GM23338 (cell line): ENCODE results near the gene FHIT. TPM values are rescaled to one million over a fixed set of nuclear protein-coding genes. Genes with fewer than 3 reads are reported as not detected.

Experiments used
- ATAC-seq: fragments of 200-7000 bp; cut with Tn5 transposase; 3 replicates; pipeline ENCODE4 v1.9.1; 2020
- DNase-seq: peaks from one replicate; pipeline ENCODE4 v3.0.0-alpha.2; 2015; ENCODE audit warnings: low spot score
- H2AFZ ChIP-seq: fragments of 200-600 bp; sonication (generic); 2 replicates; pipeline ENCODE4 v1.8.0; 2016; ENCODE audit warnings: antibody characterized with exemption, mild to moderate bottlenecking, moderate library complexity
- H3F3A ChIP-seq: fragments of 200-600 bp; sonication (generic); replicated peaks from 2 replicates; pipeline ENCODE4 v1.8.0; 2017; ENCODE audit warnings: antibody characterized with exemption, mixed run types, low read depth
- H3K27ac ChIP-seq: fragments of 200-600 bp; sonication (generic); 2 replicates; pipeline ENCODE4 v1.6.1; 2016; ENCODE audit warnings: low read depth
- H3K27me3 ChIP-seq: fragments of 200-600 bp; sonication (generic); 2 replicates; pipeline ENCODE4 v1.8.0; 2016; ENCODE audit warnings: mild to moderate bottlenecking, mixed run types, moderate library complexity; ENCODE audit not compliant: insufficient read depth
- H3K36me3 ChIP-seq: fragments of 200-600 bp; sonication (generic); 2 replicates; pipeline ENCODE4 v1.8.0; 2016; ENCODE audit warnings: mild to moderate bottlenecking; ENCODE audit not compliant: insufficient read depth
- H3K4me1 ChIP-seq: fragments of 200-600 bp; sonication (generic); 2 replicates; pipeline ENCODE4 v1.8.0; 2016; ENCODE audit warnings: mild to moderate bottlenecking, moderate library complexity; ENCODE audit not compliant: insufficient read depth
- H3K4me2 ChIP-seq: fragments of 200-600 bp; sonication (generic); 2 replicates; pipeline ENCODE4 v1.7.1; 2017; ENCODE audit warnings: mixed run types
- H3K4me3 ChIP-seq: fragments of 200-600 bp; sonication (generic); 2 replicates; pipeline ENCODE4 v1.6.1; 2016; ENCODE audit warnings: mixed run types
- H3K79me2 ChIP-seq: fragments of 200-600 bp; sonication (generic); replicated peaks from 2 replicates; pipeline ENCODE4 v1.8.0; 2017; ENCODE audit warnings: mild to moderate bottlenecking; ENCODE audit not compliant: insufficient read depth
- H3K9me2 ChIP-seq: fragments of 200-600 bp; sonication (generic); 2 replicates; pipeline ENCODE4 v1.8.0; 2017; ENCODE audit not compliant: insufficient read depth
- H4K20me1 ChIP-seq: fragments of 200-600 bp; sonication (generic); replicated peaks from 2 replicates; pipeline ENCODE4 v1.8.0; 2017; ENCODE audit warnings: mild to moderate bottlenecking; ENCODE audit not compliant: insufficient read depth
- H3K27ac Mint-ChIP-seq: 2 replicates; pipeline ENCODE4 v1.8.0; 2020; ENCODE audit warnings: inconsistent platforms, mild to moderate bottlenecking, moderate library complexity, mixed read lengths
- H3K27me3 Mint-ChIP-seq: 3 replicates; pipeline ENCODE4 v1.8.0; 2022; ENCODE audit warnings: low read depth, mild to moderate bottlenecking, moderate library complexity, mixed read lengths, inconsistent platforms; ENCODE audit not compliant: insufficient read depth, poor library complexity
- H3K36me3 Mint-ChIP-seq: 3 replicates; pipeline ENCODE4 v1.8.0; 2021; ENCODE audit warnings: low read depth, mild to moderate bottlenecking, inconsistent platforms, moderate library complexity, mixed read lengths
- H3K4me1 Mint-ChIP-seq: 3 replicates; pipeline ENCODE4 v1.8.0; 2020; ENCODE audit warnings: mild to moderate bottlenecking, inconsistent platforms, mixed read lengths
- H3K4me3 Mint-ChIP-seq: 3 replicates; pipeline ENCODE4 v1.8.0; 2021; ENCODE audit warnings: moderate library complexity, mild to moderate bottlenecking, inconsistent platforms, mixed read lengths
- H3K9me3 Mint-ChIP-seq: 3 replicates; pipeline ENCODE4 v1.8.0; 2020; ENCODE audit warnings: moderate library complexity, mild to moderate bottlenecking, inconsistent platforms, mixed read lengths
- CREB1 ChIP-seq: fragments of 250-450 bp; sonication (Bioruptor Pico); IDR thresholded peaks from 2 replicates; pipeline ENCODE4 v1.5.0; 2020; ENCODE audit warnings: low read depth, mild to moderate bottlenecking, moderate library complexity
- EZH2phosphoT487 ChIP-seq: fragments of 200-600 bp; sonication (generic); IDR thresholded peaks from one replicate; pipeline ENCODE4 v1.8.1; 2018; ENCODE audit warnings: antibody characterized with exemption; ENCODE audit not compliant: unreplicated experiment
- JUNB ChIP-seq: IDR thresholded peaks from one replicate; pipeline ENCODE4 v1.6.1; 2016; ENCODE audit warnings: antibody characterized with exemption; ENCODE audit not compliant: unreplicated experiment
- NANOG ChIP-seq: IDR thresholded peaks from 2 replicates; pipeline ENCODE4 v1.6.1; 2016; ENCODE audit warnings: antibody characterized with exemption, borderline replicate concordance
- POLR2AphosphoS5 ChIP-seq: IDR thresholded peaks from 2 replicates; pipeline ENCODE4 v1.6.1; 2016; ENCODE audit warnings: antibody characterized with exemption, low read depth
- REST ChIP-seq: IDR thresholded peaks from one replicate; pipeline ENCODE4 v1.6.1; 2018; ENCODE audit warnings: antibody characterized with exemption; ENCODE audit not compliant: unreplicated experiment
- STAT1 ChIP-seq: IDR thresholded peaks from one replicate; pipeline ENCODE4 v1.6.1; 2016; ENCODE audit warnings: antibody characterized with exemption; ENCODE audit not compliant: unreplicated experiment
- ZNF114 ChIP-seq: fragments of 250-450 bp; sonication (Bioruptor Pico); IDR thresholded peaks from 2 replicates; pipeline ENCODE4 v1.5.0; 2020; ENCODE audit warnings: mild to moderate bottlenecking, moderate library complexity
- ZNF462 ChIP-seq: fragments of 250-450 bp; sonication (Bioruptor Pico); IDR thresholded peaks from 2 replicates; pipeline ENCODE4 v1.5.0; 2020; ENCODE audit warnings: mild to moderate bottlenecking, moderate library complexity
- polyA plus RNA-seq: library from polyadenylated mRNA; unstranded; fragments of >200 nt; fragmentation: Nextera tagmentation; extraction: Ambion mirVana; gene quantifications from 2 replicates; pipeline ENCODE4 v1.2.1, GENCODE V29; 2016
- total RNA-seq: library from RNA; depleted of rRNA; stranded (reverse); fragments of >200 nt; shearing (Covaris generic); gene quantifications from 2 replicates; pipeline ENCODE4 v1.2.3, GENCODE V29; 2014

FHIT gene
- total and polyA plus RNA-seq, 2 experiments from 2014 or later, result 3.0 to 8.3 TPM

- Histone ChIP-seq H3K36me3 (no peaks in the 10 kb centered on the region), H3K4me2 (no peak overlapping the region), H3K79me2 (no peaks in the 10 kb centered on the region), H3K27ac (no peak overlapping the region), H3K9me2 (peaks cover 2% of the 10 kb centered on the region; the same call in 1 of the 2 replicates), H4K20me1 (no peaks in the 10 kb centered on the region), H3K27me3 (no peaks in the 10 kb centered on the region), H3K4me1 (peaks cover 28% of the 10 kb centered on the region), H2AFZ (peak overlapping the region; percentile 25; the same call in 1 of the 2 replicates), H3F3A (no peaks in the 10 kb centered on the region), H3K4me3 (no peak overlapping the region)
- Mint-ChIP-seq H3K4me1 (peaks cover 32% of the 10 kb centered on the region), H3K4me3 (no peak overlapping the region), H3K27me3 (peaks cover 9% of the 10 kb centered on the region), H3K9me3 (no peaks in the 10 kb centered on the region; the same call in 2 of the 3 replicates), H3K27ac (no peak overlapping the region), H3K36me3 (no peaks in the 10 kb centered on the region)
- peak; percentile 31; the same call in 2 of the 3 replicates for ATAC-seq
- TF ChIP-seq JUNB (no peak), ZNF462 (no peak), CREB1 (CRISPR knock-in tag) (no peak), STAT1 (no peak), NANOG (no peak), EZH2phosphoT487 (no peak), ZNF114 (CRISPR knock-in tag) (no peak), POLR2AphosphoS5 (no peak), REST (no peak)
- DNase-seq, result no peak
Observed at GRCh38 chr3:60573494-60573893, 677.8 kb downstream of the FHIT start.
